NOMO-1 treated with dmso at 0.1 percent for 144 hours (cell line): ENCODE data around the gene AIF1.

Experiments
- DNase-seq: peaks from one replicate; lab custom pipeline; 2025; ENCODE audit not compliant: unreplicated experiment; lab: John Stamatoyannopoulos, UW

The AIF1 gene

DNA sequence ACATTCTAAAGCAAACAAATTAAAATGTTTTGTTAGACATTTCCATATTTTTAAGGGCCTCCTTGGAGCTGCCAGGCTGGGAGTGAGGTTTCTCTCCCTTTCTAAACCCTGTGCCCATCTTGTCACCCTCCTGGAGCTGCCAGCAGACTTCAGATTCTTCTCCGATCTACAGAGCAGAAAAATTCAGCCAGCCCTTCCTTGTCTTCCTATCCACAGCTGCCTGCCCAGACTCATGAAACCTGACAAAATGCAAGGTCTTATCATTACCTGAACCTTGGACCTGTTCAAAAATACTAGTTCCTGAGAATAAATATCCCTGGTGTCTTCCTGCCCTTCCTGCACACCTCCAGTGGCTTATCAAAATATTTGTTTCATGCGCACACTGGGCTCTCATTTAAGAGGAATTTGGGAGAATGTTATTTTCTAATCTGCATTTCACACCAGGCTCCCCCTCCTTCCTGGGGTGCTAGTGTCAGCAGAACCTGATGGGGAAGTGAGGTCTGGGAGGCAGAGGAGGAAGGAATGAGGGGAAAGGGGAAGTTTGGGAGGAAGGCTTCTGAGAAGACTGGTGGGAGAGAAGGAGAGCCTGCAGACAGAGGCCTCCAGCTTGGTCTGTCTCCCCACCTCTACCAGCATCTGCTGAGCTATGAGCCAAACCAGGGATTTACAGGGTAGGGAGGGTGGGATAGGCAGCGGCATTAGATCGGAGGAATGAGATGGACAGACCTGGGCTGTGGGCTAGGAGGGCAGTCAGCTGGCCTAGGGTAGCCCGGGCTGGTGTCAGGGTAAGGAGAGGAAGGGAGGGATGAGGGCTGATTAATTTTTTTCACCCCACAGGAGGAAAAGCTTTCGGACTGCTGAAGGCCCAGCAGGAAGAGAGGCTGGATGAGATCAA, at the start of gene AIF1:
TSS of gene AIF1 (plus strand) at position 551 of the 895 bp plus-strand sequence. CDS start at position 647, 96 bp downstream.
- DNase-seq = no peak

DNA sequence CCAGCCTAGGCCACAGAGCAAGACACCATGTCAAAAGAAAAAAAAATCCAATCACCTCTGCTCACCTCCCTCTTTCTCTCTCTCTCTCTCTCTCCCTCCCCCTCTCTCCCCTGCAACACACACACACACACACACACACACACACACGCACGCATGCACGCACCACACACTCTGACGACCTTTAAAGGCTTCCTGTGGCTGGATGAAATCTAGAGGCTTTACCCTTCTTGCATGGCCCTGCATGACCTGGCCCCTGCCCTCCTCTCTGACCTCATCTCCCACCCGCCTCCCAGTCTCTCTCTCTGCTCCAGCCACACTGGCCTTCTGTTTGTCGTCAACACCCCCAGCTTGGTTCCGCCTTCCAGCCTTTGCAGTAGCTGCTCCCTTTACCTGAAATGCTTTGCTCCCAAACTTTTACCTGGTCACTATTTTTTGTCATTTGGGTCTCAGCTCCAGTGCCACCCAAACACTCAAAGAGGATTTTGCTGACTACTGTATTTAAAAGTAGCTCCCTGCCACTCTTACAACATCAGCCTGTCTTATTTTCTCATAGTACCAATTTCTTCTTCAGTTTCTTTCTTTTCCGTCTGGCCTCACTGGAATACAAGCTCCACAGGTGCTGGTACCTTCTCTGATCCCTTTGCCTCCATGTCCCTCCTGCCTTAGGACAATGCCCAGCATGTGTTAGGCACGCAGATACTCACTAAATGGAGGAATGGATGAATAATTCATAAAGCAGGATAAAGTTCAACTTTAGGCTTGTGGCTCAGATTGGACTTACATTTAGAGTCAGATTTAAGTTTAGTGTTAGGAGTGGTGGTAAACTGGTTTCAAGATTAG, 47.3 kb upstream of the AIF1 start:
- no peak for DNase-seq

- peak; percentile 62 for DNase-seq
Observed at GRCh38 chr6:31568537-31568961, 46.5 kb upstream of the AIF1 start.

DNA sequence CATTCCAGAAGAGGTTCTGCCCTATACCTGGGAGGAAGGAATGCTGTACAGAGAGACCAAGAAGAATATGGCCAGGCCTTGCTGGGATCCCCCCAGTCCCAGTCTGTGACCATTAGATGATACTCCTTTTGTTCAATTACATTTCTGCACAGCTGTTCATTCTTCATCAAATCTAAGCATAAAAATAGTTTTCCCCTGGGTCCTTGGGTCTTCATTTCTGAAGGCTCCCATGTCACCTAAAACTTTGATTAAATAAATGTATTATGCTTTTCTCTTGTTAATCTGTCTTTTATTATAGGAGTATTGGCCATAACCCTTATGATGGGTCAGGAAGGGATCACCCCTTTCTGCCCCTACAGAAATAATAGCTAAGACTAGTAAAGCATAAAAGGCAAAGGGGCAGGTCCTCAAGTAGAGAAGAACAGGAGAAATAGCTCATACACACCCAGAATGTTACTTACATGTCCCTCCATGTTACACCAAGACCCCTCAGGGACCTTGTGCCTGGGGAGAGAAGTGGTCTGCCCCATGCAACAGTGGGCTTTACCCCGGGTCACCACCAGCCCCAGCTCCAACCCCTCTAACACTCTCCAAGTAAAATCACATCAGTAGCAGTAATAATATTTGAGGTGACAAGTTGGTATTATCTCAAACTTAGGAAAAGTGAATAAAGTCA, 45.0 kb upstream of the AIF1 start:
- DNase-seq = no peak

- no peak for DNase-seq
Observed at GRCh38 chr6:31572041-31572911, 42.8 kb upstream of the AIF1 start, which contains the start of gene LTA. Gene LTA (plus strand): TSS chr6:31572289. CDS start chr6:31572743, 454 bp downstream.

- DNase-seq = no peak
Observed at GRCh38 chr6:31573239-31574105, 41.6 kb upstream of the AIF1 start.

DNA sequence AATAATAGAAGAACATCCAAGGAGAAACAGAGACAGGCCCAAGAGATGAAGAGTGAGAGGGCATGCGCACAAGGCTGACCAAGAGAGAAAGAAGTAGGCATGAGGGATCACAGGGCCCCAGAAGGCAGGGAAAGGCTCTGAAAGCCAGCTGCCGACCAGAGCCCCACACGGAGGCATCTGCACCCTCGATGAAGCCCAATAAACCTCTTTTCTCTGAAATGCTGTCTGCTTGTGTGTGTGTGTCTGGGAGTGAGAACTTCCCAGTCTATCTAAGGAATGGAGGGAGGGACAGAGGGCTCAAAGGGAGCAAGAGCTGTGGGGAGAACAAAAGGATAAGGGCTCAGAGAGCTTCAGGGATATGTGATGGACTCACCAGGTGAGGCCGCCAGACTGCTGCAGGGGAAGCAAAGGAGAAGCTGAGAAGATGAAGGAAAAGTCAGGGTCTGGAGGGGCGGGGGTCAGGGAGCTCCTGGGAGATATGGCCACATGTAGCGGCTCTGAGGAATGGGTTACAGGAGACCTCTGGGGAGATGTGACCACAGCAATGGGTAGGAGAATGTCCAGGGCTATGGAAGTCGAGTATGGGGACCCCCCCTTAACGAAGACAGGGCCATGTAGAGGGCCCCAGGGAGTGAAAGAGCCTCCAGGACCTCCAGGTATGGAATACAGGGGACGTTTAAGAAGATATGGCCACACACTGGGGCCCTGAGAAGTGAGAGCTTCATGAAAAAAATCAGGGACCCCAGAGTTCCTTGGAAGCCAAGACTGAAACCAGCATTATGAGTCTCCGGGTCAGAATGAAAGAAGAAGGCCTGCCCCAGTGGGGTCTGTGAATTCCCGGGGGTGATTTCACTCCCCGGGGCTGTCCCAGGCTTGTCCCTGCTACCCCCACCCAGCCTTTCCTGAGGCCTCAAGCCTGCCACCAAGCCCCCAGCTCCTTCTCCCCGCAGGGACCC, 40.6 kb upstream of the AIF1 start:
- no peak for DNase-seq

DNA sequence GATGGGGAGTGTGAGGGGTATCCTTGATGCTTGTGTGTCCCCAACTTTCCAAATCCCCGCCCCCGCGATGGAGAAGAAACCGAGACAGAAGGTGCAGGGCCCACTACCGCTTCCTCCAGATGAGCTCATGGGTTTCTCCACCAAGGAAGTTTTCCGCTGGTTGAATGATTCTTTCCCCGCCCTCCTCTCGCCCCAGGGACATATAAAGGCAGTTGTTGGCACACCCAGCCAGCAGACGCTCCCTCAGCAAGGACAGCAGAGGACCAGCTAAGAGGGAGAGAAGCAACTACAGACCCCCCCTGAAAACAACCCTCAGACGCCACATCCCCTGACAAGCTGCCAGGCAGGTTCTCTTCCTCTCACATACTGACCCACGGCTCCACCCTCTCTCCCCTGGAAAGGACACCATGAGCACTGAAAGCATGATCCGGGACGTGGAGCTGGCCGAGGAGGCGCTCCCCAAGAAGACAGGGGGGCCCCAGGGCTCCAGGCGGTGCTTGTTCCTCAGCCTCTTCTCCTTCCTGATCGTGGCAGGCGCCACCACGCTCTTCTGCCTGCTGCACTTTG, 39.6 kb upstream of the AIF1 start, which contains the start of gene TNF:
TSS of gene TNF (plus strand) at position 231 of the 567 bp plus-strand sequence. CDS start at position 408, 177 bp downstream.
- peak; percentile 56 for DNase-seq

- DNase-seq = no peak
Observed at GRCh38 chr6:31575952-31576685, 38.9 kb upstream of the AIF1 start.

- no peak for DNase-seq
Observed at GRCh38 chr6:31576897-31577578, 38.0 kb upstream of the AIF1 start.

DNA sequence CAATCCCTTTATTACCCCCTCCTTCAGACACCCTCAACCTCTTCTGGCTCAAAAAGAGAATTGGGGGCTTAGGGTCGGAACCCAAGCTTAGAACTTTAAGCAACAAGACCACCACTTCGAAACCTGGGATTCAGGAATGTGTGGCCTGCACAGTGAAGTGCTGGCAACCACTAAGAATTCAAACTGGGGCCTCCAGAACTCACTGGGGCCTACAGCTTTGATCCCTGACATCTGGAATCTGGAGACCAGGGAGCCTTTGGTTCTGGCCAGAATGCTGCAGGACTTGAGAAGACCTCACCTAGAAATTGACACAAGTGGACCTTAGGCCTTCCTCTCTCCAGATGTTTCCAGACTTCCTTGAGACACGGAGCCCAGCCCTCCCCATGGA, 37.5 kb upstream of the AIF1 start:
- no peak for DNase-seq

DNA sequence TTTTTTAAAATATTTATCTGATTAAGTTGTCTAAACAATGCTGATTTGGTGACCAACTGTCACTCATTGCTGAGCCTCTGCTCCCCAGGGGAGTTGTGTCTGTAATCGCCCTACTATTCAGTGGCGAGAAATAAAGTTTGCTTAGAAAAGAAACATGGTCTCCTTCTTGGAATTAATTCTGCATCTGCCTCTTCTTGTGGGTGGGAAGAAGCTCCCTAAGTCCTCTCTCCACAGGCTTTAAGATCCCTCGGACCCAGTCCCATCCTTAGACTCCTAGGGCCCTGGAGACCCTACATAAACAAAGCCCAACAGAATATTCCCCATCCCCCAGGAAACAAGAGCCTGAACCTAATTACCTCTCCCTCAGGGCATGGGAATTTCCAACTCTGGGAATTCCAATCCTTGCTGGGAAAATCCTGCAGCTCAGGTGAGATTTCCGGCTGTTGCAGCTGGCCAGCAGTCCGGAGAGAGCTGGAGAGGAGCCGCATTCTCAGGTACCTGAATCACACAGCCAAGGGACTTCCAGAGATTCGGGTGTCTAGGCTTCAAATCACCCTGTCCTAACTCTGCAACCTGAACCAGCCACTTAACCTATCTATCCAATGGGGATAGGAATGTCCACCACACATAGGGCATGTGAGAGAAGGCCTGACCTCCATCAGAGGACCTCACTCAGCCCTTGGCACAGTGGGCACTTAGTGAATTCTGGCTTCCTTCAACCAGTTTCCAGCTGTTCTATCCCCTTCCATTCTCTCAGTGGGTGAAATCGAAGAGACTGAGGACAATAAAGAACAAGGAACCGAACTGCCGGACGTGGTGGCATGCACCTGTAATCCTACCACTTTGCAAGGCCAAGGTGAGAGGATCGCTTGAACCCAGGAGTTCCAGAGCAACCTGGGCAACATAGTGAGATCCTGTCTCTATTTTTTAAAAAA, 36.6 kb upstream of the AIF1 start:
- no peak for DNase-seq

DNA sequence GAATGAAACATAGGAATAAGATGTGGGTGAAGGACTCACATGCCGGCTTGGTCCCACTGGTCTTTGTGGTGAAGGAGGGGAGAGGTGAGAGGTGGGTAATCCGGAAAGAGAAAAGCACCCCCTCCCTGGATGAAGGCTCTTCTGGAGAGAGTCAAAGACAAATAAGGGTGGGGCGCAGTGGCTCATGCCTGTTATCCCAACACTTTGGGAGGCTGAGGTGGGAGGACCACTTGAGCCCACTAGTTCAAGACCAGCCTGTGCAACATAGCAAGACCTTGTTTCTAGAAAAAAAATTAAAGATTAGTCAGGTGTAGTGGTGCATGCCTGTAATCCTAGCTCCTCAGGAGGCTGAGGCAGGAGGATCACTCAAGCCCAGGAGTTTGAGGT, 35.9 kb upstream of the AIF1 start:
- no peak for DNase-seq

DNA sequence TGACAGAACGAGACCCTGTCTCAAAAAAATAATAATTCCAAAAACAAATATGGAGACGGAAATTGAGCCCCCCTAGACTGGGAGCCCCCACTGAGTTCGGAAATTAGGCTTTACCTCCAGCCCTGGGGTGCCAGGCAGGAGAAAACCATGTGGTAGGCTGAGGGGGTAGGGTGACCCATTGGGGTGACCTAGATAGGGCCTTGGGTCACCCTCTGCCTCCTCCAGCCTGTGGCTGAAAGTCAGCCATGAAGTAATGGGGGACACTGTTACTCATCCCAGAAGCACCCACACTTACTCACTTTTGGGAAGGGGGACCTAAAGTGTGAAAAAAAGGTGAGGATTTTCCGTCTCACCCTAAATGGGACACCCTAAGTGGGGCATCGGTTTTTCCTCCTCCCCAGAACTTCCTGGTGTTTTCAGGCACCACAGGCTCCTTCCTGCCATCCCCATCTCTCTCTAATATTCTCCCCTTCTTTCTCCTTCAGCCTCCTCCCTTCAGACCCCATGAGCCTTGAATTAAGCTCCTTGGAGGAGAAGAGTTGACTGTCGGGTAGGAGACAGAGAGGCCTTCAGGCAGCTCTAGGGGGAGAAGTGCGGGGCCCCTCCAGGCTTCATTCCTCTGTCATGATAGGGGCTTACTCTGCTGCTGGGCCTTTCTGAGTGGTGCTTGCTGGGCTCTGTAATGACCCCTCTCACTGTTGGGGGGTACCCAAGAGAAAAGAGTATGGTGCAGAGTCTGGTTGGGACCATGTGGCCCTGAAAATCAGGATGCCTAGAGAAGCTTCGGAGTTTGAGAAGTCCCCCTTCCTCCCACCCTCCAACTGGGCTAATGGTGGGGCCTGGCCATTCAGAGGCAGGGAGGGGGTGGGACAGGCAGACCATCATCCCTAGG, 35.2 kb upstream of the AIF1 start:
- DNase-seq = no peak

DNA sequence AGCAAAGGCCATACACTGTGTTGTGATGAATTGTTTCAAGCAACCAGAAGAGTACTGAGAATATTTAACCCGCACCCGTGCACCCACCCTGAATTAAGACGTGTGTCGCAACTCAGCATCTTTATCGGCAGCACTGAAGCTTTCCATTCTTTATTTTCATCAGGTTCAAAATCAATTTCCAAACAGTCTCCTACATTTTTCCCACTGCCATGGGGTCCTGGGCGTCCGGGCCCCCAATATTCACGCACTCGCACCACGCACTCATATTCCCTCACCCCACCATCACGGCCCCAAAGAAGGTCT, 34.6 kb upstream of the AIF1 start:
- DNase-seq = no peak
